GM12874 (cell line): ENCODE measurements around the gene NNT.

ENCODE experiments used
- CTCF ChIP-seq: IDR thresholded peaks from 2 replicates; pipeline ENCODE4 v1.5.1; 2011; ENCODE audit warnings: low read depth, mild to moderate bottlenecking, control low read depth, low read length, moderate library complexity; ENCODE audit not compliant: insufficient read depth

NNT gene

GRCh38 chr5:43589310-43589709 is 13.7 kb upstream of the NNT start:
- TF ChIP-seq CTCF: no peak

- no peak for TF ChIP-seq CTCF
Measured at GRCh38 chr5:43590700-43591099, 12.3 kb upstream of the NNT start.

- TF ChIP-seq CTCF: no peak
Measured at GRCh38 chr5:43592363-43592762, 10.6 kb upstream of the NNT start.

GRCh38 chr5:43601454-43602260 is 1.3 kb upstream of the NNT start:
- TF ChIP-seq CTCF: no peak

GRCh38 chr5:43603344-43604217 is 601 bp downstream of the NNT start:
- no peak for TF ChIP-seq CTCF

- TF ChIP-seq CTCF: no peak
Measured at GRCh38 chr5:43604699-43605098, 1.7 kb downstream of the NNT start.

- TF ChIP-seq CTCF: no peak
Measured at GRCh38 chr5:43606351-43606750, 3.4 kb downstream of the NNT start.
